DMS53 treated with DMSO at 0.1 percent for 48 hours (cell line): ENCODE measurements around the gene DEPDC7.
A peak's percentile ranks its signal among the peaks of the same experiment; 100 is the strongest.
"Not testable (repeated sequence)": the region's sequence is repeated elsewhere in the genome, so short reads cannot be mapped to it uniquely, and the experiment has no call there.

ENCODE experiments used
- DNase-seq: peaks from one replicate; lab custom pipeline; 2025; ENCODE audit not compliant: unreplicated experiment; lab: John Stamatoyannopoulos, UW

The DEPDC7 gene

DNA sequence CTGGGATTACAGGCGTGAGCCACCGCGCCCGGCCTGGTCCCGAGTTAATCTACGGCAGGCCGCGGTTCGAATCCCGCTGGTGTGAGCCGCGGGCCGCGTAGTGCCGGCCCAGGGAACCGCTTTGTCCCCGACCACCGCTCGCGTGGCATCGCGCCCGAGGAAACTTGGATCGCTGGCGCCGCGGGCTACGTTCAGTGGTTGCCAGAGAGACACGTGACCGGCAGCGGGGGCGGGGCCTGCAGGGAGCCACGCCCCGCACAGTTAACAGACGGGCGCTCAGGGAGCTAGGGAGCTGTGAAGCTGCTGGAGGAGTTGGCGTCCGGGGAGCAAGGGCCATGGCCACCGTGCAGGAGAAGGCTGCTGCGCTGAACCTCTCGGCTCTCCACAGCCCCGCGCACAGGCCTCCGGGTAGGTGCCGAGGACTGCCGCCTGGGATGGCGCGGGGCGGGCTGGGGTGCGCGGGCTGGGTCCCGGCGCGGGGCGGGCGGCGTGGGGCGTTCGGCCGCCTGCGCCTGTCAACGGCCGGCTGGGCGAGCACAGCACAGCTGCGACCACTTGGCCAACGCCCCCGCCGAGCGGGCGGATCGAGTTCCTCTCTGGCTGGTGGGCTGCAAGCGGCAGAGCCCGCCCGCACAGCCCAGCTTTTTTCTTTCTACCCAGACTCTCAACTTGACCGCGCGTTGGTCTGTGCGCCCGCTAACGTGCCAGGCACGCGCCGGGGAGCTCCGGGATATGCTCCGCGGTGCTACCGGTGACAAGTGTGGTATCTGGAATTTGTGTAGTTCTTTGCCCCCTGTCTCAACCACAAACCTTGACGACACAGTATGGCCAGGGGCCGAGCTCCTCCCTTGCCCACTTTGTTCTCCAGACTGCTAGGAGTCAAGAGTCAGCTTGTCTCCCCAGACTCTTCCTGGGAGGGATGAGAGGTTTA lies at the start of gene DEPDC7:
DEPDC7 (plus strand) TSS at position 258 of the 931 bp plus-strand sequence; CDS start at position 336, 78 bp downstream.
- peak; percentile 58 for DNase-seq

DNA sequence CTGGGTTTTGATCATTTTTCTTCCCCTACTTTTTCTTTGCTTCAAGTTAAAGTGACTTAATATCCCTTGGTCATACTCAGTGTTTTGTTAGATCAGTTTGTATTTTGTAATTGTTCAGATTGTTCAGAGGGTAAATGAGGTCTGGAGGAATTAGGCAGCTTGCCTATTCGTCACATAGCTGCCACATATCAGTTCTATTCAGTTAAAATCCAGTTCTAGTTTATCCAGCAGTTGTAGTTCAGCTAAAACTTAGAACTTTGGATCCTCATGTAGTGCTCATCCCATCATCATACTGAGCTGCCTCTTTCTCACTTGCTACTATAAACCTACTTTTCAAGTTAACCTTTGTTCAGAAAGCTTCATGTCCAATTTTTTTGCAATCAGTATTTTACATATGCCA lies 47.1 kb upstream of the DEPDC7 start:
- no peak for DNase-seq

DNA sequence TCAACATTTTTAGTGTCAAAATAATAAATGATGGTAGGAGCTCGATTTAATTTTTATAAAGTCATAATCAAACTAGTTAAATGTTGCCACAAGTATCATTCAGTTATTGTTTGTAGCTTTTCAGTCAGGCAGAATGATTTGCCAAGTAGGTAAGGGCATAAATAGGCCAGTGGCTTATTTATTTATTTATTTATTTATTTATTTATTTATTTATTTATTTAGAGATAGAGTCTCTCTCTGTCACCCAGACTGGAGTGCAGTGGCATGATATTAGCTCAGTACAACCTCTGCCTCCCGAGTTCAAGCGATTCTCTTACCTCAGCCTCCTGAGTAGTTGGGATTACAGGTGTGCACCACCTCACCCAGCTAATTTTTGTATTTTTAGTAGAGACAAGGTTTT lies 43.4 kb upstream of the DEPDC7 start:
- DNase-seq, result not testable (repeated sequence)

DNA sequence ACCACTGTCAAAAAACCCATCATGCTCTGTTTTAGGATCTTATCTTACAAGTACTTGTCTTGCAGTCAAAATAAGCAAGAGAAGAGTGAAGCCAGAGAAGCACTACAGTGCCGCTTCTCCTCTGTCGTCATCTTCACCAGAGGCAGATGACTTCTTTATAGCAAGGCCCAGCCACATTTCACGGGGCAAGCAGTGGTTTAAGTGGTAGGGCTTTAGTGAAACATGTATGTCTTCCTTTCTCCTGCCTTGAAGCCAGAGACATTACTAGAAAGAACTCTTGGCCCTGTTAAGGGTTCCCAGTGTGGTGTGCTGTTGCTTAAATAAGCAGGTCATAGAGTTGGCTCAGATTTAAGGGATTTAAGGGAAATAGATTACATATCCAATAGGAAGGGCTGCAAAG lies 42.9 kb upstream of the DEPDC7 start:
- no peak for DNase-seq

DNA sequence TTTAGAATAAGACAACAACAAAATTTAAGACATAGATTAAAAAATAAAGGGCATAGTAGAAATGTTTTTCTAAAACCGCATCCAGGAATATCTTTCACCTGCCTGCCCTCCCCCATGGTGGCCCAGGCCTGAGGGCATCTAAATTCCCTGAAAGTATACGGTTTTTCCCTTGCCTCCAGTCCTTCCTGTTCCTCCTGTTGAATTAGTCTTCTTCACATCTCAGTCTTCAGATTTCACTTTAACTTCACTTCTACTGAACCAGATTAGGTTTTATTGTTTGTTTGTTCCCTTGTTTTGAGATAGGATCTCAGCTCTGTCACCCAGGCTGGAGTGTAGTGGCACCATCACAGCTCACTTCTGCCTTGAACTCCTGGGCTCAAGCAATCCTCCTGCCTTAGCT lies 33.1 kb upstream of the DEPDC7 start:
- no peak for DNase-seq

DNA sequence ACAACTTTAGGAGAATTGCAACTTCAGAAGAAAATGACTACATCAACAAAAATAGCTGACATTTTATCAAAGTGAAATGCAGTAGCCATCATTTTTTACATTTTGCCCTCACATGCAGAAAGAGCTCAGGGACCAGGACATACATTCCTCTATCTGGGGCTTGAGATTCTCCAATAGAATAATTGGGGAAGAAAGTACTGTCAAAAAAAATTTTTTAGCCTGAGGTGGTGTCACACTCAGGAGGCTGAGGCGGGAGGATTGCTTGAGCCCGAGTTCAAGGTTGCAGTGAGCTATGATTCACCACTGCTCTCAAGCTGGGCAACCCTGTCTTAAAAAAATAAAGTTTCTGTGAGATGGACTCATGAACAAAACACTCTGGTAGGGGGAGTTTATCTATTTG lies 32.2 kb upstream of the DEPDC7 start:
- DNase-seq, result no peak

DNA sequence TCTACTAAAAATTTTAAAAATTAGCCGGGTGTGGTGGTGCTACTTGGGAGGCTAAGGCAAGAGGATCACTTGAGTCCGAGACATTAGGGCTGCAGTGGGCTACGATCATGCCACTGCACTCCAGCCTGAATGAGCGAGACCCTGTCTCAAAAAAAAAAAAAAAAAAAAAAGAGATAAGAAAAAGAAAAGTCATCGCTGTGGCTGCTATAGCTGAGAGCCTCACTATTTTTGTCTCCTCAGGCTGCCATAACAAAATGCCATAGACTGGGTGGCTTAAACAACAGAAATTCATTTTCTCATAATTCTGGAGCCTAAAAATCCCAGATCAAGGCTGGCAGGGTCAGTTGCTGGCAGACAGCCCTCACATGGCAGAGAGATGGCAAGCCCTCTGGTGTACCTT lies 30.1 kb upstream of the DEPDC7 start:
- DNase-seq, result no peak

DNA sequence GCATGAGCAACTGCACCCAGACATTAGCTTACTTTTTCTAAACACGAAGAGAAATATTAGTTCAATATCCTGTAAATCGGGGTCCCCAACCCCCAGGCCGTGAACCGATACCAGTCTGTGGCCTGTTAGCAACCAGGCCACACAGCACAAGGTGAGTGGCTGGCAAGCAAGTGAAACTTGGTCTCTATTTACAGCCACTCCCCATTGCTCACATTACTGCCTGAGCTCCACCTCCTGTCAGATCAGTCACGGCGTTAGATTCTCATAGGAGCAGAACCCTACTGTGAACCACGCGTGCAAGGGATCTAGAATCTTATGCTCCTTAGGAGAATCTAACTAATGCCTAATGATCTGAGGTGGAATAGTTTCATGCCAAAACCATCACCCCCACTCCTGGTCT lies 27.8 kb upstream of the DEPDC7 start:
- no peak for DNase-seq

DNA sequence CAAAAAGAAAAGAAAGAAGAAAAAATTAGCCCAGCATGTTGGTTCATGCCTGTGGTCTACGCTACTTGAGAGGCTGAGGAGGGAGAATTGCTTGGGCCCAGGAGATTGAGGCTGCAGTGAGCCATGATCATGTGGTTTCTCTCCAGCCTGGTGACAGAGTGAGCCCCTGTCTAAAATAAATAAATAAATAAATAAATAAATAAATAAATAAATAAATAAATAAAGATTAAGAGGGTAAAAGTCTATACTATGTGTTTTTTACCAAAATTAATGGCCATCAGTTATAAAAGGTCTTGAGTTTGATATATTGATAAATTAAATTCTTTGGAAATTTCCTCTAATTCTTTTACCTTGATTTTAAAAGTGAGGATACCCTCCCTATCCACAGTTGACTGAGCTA lies 25.2 kb upstream of the DEPDC7 start:
- no peak for DNase-seq

DNA sequence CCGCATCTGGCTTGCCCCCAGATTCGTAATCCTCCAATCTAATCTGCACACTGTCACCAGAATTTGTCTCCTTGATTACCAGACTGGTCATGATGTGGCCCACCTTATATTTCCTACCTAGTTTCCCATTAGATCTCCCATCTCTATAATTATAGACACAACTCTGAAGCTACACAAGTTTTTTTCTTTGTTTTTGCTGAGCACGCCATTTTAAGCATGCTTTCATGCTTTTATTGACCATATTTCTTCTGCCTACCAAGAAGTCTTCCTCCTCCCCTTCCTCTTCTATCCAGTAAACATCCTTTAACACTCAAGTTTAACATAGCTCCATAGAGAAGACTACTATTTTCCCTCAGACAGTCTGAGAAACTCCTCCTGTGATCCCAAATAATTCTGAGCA lies 24.3 kb upstream of the DEPDC7 start:
- DNase-seq, result no peak

DNA sequence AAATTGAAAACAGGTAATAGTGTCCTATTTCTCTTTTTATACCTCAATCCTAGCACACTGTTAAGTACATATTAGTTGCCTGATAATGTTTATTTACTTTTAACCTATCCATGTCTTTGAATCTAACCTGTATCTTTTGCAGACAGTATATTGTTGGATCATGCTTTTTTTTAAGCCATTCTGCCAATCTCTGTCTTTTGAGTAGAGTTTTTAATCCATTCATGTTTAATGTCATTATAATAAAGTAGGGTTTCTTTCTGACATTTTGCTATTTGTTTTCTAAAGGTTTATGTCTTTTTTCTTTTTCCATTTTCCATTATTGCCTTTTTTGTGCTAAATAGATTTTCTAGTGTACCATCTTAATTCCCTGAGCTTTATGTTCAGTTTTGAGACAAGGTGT lies 23.8 kb upstream of the DEPDC7 start:
- no peak for DNase-seq

DNA sequence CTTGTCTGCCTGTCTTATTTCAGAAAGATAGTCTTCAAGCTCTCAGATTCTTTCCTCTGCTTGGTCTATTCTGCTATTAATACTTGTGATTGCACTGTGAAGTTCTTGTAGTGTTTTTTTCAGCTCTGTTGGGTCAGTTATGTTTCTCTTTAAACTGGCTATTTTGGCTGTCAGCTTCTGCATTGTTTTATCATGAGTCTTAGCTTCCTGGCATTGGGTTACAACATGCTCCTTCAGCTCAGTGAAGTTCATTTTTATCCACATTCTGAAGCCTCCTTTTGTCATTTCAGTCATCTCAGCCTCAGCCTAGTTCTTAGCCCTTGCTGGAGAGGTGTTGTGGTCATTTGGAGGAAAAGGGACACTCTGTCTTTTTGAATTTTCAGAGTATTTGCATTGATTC lies 15.5 kb upstream of the DEPDC7 start:
- no peak for DNase-seq

DNA sequence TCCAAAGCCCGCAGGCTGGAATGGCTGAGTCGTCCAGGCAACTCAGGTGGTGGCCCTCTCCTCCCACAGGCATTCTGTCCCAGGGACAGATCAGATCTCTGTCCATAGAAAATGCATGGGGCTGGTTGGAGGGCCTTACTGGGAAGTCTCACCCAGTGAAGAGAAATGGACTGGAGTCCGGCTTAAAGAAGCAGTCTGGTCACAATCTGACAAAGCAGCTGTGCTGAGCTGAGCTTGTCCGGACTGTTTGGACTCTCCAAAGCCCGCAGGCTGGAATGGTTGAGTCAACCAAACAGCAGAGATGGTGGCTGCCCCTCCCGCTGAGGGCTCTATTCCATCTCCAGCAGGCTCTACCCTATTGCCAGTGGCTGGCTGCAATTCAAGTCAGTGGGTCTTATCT lies 14.4 kb upstream of the DEPDC7 start:
- DNase-seq, result no peak

DNA sequence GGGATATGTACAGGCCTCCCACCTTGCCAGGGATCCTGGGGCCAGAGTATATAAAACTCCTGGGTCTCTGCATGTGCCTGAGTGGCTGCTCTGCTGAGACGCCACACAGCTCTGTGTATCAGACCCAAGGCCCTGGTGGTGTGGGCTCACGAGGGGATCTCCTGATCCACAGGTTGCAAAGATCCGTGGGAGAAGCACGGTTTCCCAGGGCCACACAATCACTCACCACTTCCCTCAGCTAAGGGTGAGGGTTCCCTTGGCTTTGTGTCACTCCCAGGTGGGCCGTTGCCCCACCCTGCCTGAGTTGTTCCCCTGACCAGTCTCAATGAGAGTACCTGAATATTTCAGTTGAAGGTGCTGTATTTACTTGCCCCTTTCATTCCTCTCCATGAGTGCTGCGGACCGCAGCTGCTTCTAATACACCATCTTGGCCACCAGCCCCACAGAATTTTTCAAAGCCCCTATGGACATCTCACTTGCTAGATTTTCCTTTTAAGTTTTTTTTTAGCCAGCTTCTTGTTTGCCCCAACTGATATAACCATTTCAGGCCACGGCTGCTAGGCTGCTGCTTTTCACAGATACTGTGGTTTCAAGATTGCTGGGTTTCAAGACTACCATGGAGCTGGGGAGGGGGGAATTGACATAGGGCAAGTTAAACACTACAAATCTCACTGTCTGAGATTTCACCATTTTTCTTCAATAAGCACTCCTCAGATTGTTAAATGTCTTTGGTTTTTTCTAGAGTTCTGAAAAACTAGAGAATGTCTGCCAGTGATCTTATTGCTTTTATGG lies 13.7 kb upstream of the DEPDC7 start:
- no peak for DNase-seq

DNA sequence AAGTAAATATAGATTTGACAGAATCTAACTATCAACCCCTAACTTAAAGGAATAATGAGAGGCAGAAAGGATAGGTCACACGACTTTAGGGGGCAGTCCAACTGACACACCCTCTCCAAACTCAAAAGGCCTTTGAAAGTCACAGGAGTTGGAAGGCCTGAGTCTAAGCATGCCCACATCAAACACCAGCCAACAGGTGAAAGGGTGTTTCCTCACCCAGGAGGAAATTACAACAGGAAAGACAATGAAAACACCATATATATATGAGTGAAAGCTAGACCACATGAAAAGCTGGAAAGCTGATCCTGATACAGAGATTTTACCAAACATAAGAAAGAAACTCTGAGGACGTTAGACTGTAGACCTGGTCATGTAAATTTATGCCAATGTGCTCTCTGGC lies 10.5 kb upstream of the DEPDC7 start:
- DNase-seq, result no peak

DNA sequence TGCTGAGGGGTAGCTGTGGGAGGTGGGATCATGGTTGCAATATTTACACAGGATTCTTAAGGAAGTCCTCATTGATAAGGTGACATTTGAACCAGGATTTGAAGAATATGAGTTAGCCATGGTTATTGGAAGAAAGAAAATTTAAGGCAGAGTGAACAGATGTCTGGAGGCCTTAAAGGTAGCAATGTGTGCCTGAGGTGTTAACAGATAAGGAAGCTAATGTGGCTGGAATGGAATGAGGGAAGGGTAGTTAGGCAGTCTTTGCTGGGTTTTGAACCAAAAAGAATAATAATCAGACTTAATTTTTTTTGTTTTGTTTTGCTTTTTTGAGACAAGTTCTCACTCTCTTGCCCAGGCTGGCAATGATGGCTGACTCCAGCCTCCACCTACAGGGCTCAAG lies 9.7 kb upstream of the DEPDC7 start:
- no peak for DNase-seq

DNA sequence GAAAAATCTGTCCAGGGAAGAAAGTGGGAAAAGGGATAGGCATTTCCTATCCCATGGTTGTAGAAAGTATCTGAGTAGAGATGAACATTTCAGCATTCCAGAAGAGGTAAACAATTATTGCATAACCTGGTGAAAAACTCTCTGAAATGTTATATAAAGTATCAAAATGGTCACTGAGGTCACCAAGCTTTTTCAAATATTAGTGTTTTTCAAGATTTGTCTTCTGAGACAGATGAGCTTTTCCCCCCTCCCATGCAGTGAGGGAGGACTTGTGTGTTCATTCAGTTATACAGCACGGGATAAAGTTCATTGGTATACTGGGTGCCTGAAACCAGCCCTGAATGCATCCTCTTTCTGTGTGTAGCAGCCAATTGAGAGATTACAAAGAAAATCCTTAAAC lies 1.9 kb upstream of the DEPDC7 start:
- no peak for DNase-seq

DNA sequence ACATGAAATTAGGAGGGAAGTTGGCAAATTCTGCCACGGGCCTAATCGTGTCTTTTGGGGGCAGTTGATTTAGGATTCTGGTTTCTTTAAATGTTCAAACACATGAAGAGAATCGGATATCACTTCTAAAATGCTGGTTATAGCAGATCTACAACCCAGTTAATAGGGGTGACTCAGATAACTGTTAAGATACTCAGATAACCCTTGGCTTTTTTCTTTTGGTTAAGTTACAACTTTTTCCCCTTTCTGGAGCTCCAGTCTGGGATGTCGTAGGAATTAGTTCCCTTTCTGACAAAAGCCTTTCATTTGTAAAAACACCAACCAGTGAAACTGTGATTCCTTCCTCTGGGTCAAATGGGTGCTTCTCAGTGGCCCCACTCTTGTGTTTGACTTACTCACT lies 976 bp downstream of the DEPDC7 start:
- no peak for DNase-seq

DNA sequence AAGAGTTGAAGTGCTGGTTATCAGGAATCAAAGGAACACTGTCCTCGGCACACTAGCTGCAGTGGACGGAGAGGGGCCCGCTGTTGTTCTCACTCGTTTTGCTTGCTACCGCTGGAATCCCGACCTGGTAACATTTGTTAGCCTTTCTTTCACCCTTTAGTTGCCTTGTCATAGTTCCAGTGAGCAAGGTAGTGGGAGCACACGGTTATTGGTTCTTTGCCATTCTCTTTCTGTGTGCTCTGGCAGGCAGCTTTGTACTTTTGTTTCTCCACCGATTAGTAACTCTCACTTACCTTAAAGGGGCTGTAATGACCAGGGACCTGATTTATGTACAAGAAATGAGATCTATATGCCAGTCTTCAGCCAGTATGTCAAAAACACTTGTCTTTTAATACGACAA lies 1.8 kb downstream of the DEPDC7 start:
- no peak for DNase-seq

DNA sequence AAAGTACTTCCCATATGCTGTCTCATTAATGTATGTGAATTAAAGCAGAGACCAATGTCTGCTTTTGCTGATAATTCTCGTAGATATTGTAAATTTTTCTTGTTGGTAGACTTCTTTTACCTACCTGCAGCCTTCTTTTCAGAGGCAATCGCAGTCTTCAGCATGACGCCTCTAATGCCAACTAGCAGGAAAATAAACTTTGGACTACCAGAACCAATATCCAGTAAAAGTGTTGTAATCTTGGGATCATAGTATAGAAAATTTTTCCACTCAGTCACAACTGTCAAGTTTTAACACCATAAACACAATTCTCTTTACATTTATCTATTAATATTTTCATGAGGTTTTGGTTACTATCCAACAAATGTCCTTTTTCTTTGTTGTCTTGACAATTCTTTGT lies 2.3 kb downstream of the DEPDC7 start:
- DNase-seq, result no peak

DNA sequence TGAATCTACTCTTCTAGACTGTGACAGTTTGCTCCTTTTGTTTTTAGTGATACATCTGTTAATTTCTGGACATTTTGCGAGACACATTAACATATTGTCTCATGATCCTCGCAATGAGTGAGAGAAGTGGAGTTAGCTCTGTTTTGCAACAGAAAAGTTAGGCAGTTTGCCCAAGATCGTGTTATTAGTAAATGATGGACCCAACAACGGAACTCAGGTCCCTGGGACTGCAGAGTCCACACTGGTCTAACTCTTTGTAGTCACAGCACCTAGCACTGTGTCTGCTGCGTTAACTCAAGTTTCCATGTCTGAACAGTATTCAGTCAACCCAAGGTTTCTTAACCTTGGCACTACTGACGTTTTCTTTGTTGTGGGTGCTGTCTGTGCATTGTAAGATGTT lies 3.2 kb downstream of the DEPDC7 start:
- no peak for DNase-seq

DNA sequence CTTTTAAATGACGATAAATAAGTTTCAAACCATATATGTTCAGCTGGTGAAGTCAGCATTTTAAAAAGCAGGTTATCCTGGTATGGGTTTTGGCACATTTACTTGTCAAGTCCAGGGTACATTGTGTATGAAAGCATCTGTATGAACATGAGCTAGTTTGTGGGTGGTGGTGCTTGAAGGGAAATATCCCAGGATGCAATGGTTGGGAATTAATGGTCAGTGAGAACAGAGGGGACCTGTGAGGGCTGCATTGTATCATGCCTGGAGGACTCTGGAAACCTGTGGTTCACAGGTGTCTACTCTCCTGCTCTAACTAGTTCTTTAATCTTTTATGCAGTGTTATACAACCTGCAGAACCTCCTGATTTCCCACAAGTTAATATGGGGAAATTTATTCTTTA lies 5.8 kb downstream of the DEPDC7 start:
- DNase-seq, result no peak
